Stimulated activated CD4-positive, alpha-beta T cell treated with anti-CD3 and anti-CD28 coated beads, TNF-alpha, amount 100 ng/mL, for 48 hours (primary cell): Measurements from ENCODE around the gene CDC42EP5.
"Not testable (repeated sequence)": the region's sequence is repeated elsewhere in the genome, so short reads cannot be mapped to it uniquely, and the experiment has no call there.

Experiments used
- DNase-seq, 3 donors: peaks; one replicate each; pipeline ENCODE4 v3.0.0-alpha.2; 2020; ENCODE audit warnings: low read depth in 3 of 3

The CDC42EP5 gene

DNA sequence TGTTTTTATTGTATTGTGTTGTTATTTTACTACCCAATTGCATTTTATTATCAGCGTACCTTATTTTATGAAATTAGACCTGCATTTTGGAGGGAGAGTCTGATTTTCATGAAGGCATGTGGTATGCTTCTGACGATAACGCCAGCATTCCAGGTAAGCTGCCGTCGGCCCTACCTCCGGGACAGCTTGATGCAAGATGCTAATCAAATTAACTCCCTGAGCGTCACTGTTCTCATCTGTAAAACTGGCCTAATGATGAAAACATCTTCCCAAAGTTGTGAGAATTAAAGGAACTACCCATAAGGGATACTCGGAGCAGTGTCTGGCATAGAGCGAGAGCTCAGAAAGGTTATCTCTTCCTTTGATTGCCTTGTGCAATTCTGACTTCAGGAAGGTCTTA lies 16.7 kb upstream of the CDC42EP5 start:
- no peak for DNase-seq

GRCh38 chr19:54489341-54489740 lies 16.2 kb upstream of the CDC42EP5 start:
- no peak for DNase-seq

DNA sequence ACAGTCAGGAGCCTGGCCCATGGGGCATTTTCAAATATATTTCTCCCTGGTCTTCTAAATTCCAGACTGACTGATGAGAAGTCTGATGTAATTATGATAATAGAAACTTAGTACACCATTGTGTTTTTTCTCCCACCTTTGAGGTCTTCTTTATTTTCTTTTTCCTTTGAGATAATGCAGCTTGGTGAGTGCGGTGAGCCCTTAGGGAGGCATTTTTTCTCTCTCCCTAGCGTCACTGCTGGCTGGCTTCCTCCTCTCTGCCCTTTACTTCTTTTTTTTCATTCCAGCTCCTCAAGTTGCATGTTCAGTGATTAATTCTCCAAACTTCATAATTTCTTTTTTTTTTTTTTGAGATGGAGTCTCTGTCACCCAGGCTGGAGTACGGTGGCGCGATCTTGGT lies 12.8 kb upstream of the CDC42EP5 start:
- DNase-seq, result no peak

DNA sequence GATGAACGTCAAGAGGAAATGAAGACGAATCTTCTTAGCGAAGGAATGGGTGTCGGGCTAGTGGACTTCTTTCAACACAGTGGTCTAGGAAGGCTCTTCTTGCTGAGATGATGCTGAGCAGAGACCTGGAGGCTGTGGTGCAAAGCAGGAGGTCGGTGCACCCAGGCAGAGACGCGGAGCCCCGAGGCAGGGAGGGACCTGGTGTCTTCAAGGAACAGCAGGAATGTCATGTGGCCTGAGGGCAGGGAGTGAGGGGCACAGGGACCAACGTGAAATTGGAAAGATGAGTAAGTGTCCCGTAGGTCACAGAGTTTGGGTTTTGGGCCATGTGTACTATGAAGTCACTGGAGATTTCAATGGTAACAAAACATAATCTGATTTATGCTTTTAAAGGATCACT lies 11.4 kb upstream of the CDC42EP5 start:
- no peak for DNase-seq

DNA sequence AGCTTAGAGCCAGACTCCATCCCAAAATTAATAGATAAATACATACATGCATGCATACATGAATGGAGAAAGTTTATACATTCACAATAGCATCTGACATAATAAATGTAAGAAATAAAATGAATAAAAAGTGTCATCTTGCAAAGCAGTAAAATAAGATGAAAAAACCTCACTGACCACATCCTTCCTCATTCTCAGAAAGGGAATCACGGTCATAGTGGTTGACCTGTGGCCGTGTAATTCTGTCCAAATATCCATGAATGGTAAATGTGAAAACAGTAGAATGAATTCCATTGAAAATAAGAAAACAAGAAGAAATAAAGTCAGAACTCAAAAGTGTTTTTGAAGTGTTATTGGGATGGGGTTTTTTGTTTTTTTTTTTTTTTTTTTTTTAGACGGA lies 9.8 kb upstream of the CDC42EP5 start:
- no peak for DNase-seq

GRCh38 chr19:54481326-54481930 lies 8.3 kb upstream of the CDC42EP5 start:
- DNase-seq, result peak in 1 of 3 donors; percentile 37

GRCh38 chr19:54480051-54480450 lies 7.0 kb upstream of the CDC42EP5 start:
- no peak for DNase-seq

- no peak for DNase-seq
Observed at GRCh38 chr19:54478677-54479266, 5.7 kb upstream of the CDC42EP5 start.

DNA sequence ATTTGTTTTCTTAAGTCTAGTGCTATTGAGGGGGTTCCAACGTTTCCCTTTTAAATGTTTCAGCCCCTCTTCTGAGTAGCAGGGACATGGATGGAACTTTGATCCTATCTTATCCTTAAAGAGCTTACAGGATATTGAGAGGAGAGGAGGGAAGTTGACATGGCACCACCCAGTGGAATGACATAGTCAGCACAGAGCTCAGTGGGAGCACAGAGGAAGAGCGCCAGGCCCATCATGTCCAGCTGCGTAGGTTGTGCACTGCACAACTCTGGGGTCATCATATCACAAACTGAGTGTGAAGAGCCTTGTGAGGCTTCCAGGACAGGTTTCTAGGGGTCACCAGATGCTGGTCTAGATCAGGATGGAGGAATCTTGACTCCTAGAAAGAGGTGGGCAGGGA lies 4.6 kb upstream of the CDC42EP5 start:
- no peak for DNase-seq

GRCh38 chr19:54475706-54476105 lies 2.6 kb upstream of the CDC42EP5 start:
- DNase-seq, result no peak

DNA sequence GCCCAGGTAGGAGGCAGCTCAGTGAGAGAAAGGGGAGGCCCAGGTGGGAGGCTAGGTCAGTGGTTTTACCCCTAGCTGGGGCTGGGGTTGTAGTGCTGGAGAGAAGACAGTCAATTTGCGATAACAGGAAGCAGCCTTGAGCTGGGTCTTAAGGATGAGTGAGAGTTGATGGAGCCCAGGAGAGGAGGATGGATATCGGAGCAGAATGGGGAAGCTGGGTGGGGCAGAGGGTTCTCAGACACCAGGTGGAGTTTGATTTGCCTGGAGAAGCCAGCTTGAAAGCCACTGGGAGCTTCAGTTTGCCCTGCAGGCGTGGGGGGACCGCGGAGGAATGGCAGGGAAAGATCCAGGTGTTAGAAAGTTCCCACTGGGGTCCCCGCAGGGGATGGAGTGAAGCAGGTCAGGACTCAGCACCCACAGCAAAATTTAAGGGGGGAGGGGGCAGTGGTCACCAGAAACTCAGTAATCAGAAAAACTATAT lies 836 bp upstream of the CDC42EP5 start:
- no peak for DNase-seq

DNA sequence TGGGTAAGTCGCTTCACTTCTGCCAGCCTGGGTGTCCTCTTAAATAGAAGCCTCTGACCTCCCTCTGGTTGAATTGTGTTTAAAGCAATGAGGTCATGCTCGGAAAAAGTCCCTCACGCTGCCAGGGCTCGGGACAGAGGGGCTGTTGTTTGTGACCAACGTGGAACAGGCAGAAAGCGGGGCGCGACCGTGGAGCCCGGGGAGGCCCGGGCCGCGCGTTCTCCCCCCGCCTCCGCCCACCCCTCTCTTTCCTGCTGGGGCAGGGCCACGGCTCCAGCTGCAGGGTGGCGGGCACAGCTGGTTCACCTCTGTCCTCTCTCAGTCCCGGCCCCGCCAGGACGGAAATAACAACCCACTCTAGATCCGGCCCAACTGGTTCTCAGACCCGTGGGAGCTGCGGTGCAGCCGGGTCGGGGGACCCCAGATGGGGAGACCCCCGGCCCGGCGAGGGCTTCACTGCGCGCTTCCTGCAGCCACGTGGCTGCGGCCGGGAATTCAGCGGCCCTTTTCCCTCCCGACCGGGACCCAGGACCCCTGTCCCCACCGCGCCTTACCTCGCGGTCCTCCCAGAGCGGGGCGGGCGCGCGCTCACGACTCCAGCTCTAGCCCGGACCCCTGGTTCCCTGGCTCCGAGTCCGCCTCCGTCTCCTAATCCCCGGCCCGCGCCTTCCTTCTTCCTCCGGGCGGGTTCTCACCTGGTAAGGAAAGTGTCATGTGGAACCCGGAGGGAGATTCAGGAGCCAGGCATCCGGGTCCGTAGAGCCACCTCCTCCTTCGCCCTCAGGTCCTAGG lies 1.9 kb downstream of the CDC42EP5 start:
- no peak for DNase-seq

DNA sequence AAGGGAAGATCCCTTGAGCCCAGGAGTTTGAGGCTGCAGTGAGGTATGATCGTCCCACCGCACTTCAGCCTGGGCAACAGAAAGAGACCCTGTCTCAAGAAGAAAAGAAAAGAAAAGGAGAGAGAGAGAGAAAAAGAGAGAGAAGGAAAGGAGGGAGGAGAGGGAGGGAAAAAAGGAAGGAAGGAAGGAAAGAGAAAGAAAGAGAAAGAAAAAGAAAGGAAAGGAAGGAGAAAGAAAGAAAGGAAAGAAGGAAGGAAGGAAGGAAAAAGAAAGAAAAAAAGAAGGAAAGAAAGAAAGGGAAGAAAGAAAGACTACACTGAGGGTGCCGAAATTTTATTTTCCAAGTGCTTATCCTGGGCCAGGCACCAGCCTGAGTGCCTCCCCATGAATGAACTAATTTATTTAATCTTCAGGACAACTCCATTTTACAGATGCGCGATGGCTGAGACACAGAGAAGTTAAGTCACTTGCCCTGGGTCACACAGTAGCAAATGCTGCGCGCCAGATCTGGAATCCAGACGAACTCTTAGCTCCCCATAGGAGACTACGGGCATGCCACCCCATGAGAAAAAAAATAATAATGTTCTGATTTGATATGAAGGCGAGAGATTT lies 2.7 kb downstream of the CDC42EP5 start:
- DNase-seq, result no peak

DNA sequence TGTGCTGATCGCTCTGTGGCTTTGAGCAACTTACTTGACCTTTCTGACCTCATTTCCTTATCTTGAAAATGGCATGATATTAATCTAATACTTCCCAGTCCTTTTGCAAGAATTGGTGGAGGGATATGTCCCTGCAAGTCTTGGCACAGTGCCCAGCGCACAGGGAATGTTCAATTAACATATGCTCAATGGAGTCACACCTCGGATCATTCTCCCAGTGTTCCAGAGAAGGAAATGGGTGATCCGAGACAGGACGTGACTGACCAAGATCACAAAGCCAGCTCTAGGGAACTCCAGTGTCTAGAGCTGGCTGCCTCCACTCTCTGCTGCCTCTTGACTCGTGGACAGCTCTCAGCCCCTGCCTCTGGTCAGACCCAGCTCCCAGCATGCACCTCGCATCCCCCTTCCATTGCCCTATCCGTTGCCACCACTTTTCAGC lies 3.6 kb downstream of the CDC42EP5 start:
- no peak for DNase-seq

DNA sequence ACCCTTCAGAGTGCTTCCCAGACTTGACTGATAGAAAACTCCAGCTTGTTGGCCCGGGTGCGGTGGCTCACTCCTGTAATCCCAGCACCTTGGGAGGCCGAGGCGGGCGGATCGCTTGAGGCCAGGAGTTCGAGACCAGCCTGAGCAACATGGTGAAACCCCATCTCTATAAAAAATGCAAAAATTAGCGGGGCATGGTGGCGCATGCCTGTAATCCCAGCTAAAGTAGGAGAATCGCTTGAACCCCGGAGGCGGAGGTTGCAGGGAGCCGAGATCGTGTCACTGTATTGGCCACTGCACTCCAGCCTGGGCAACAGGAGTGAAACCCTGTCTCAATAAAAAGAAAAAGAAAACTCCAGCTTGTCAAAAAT lies 7.0 kb downstream of the CDC42EP5 start:
- not testable (repeated sequence) for DNase-seq

DNA sequence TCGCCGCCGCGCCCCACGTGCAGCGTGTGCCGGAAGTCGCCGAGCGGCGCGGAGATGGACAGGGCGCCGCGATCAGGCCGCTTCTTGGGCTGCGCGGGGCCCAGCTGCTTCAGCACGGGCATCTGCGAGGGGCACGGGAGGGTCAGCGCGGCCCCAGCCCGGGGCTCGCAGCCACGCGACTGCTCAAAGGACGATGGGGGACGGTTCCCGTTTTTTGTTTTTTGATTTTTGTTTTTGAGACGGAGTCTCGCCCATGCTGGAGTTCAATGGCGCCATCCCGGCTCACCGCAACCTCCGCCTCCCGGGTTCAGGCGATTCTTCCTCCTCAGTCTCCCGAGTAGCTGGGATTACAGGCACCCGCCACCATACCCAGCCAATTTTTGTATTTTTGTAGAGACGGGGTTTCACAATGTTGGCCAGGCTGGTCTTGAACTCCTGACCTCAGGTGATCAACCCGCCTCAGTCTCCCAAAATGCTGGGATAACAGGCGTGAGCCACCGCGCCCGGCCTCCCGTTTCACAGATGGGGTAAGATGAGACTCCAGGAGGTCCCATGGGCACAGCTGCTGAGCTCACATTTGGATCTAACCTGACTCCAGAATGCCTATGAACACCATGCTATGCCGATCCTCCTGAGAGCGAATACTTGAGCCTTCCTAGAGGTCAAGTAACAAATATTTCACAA lies 7.5 kb downstream of the CDC42EP5 start:
- DNase-seq, result no peak

GRCh38 chr19:54464630-54465425 lies 8.3 kb downstream of the CDC42EP5 start:
- peak; percentile 68 to 83 (median 78) for DNase-seq

GRCh38 chr19:54464044-54464629 lies 9.0 kb downstream of the CDC42EP5 start:
- peak; percentile 72 to 94 (median 90) for DNase-seq

DNA sequence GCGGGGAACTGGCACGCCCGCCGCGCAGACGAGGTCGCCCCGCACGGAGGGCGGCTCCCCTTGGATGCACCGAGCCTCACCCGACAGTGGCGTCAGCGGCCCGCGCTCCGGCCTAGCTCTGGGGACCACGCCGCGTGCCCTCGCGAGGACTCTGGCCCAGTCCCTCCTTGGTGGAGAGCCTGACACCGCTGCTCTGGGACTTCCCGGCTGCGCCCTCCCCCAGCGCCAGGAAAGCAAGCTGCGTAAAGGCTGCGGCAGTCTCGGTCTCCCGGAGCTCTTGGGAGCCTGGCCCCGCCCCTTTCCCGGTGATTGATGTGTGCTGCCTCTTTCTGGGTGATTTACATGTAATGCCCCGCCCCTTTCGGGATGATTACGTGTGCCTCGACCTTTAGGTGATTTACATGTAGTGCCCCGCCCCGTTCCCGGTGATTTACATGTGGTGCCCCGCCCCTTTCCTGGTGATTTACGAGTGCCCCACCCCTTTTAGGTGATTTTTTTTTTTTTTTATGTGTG lies 9.5 kb downstream of the CDC42EP5 start, which contains the start of gene LENG9:
Gene LENG9, minus strand, starts transcription at position 248 of the 513 bp plus-strand sequence. CDS start 252 bp downstream, outside the sequence.
- peak; percentile 97 to 99 (median 97) for DNase-seq
